Skeletal muscle tissue (tissue), 4 donors: ENCODE measurements around the gene CFTR. TPM values are rescaled to one million over a fixed set of nuclear protein-coding genes. Genes with fewer than 3 reads are reported as not detected.
"Not testable (repeated sequence)": the region's sequence is repeated elsewhere in the genome, so short reads cannot be mapped to it uniquely, and the experiment has no call there.

ENCODE experiments used
- H3K27ac ChIP-seq: one replicate; pipeline ENCODE4 v1.7.0; 2013; ENCODE audit warnings: mild to moderate bottlenecking, low read depth, low read length, inconsistent platforms
- H3K27me3 ChIP-seq, 3 donors: one replicate each; pipeline ENCODE4 v1.7.0; 2013; ENCODE audit warnings: low read length in 3 of 3; ENCODE audit not compliant: control insufficient read depth in 3 of 3, insufficient read depth in 3 of 3
- H3K36me3 ChIP-seq, 3 donors: one replicate each; pipeline ENCODE4 v1.7.0; 2013; ENCODE audit warnings: low read length in 3 of 3; ENCODE audit not compliant: control insufficient read depth in 3 of 3, insufficient read depth in 3 of 3
- H3K4me1 ChIP-seq, 3 donors: one replicate each; pipeline ENCODE4 v1.7.0; 2013; ENCODE audit warnings: low read length in 3 of 3, mild to moderate bottlenecking in 3 of 3; ENCODE audit not compliant: control insufficient read depth in 3 of 3, insufficient read depth in 3 of 3
- H3K4me3 ChIP-seq, 3 donors: one replicate each; pipeline ENCODE4 v1.7.0; 2013; ENCODE audit warnings: low read length in 3 of 3
- H3K9ac ChIP-seq, 3 donors: one replicate each; pipeline ENCODE4 v1.7.0; 2013; ENCODE audit warnings: low read length in 3 of 3, mild to moderate bottlenecking in 3 of 3, moderate library complexity in 2 of 3, low read depth in 1 of 3
- H3K9me3 ChIP-seq, 3 donors: one replicate each; pipeline ENCODE4 v1.7.0; 2013; ENCODE audit warnings: low read length in 3 of 3; ENCODE audit not compliant: control insufficient read depth in 3 of 3
- total RNA-seq: library from RNA; depleted of rRNA; stranded (reverse); fragments of >200 nt; gene quantifications from one replicate; pipeline ENCODE4 v1.2.3, GENCODE V29; 2014
- donor health status: Osteomylitis.

The CFTR gene
- total RNA-seq, 1 donor from 2014 or later: not detected

GRCh38 chr7:117690147-117690546 lies 210.3 kb downstream of the CFTR start:
- no peaks in the 10 kb centered on the region for H3K4me1 ChIP-seq
- H3K4me3 ChIP-seq: no peak overlapping the region

GRCh38 chr7:117692338-117692737 lies 212.5 kb downstream of the CFTR start:
- H3K9me3 ChIP-seq: peaks cover 0 to 3% (median 0%) of the 10 kb centered on the region in 3 donors
- no peak overlapping the region for H3K4me3 ChIP-seq
- H3K27me3 ChIP-seq: no peaks in the 10 kb centered on the region
- no peak overlapping the region for H3K9ac ChIP-seq
- H3K27ac ChIP-seq: no peak overlapping the region
- H3K36me3 ChIP-seq: no peaks in the 10 kb centered on the region
- H3K4me1 ChIP-seq: no peaks in the 10 kb centered on the region

More at GRCh38 chr7:117690147-117690546, 210.3 kb downstream of the CFTR start:
- H3K27me3 ChIP-seq: no peaks in the 10 kb centered on the region
- no peak overlapping the region for H3K9ac ChIP-seq
- H3K27ac ChIP-seq: no peak overlapping the region
- no peaks in the 10 kb centered on the region for H3K36me3 ChIP-seq
- H3K9me3 ChIP-seq: peaks cover 0 to 3% (median 0%) of the 10 kb centered on the region in 3 donors

GRCh38 chr7:117698018-117698417 lies 218.2 kb downstream of the CFTR start:
- H3K4me1 ChIP-seq: no peaks in the 10 kb centered on the region
- H3K36me3 ChIP-seq: no peaks in the 10 kb centered on the region
- H3K9me3 ChIP-seq: peaks cover 0 to 3% (median 0%) of the 10 kb centered on the region in 3 donors
- no peaks in the 10 kb centered on the region for H3K27me3 ChIP-seq
- H3K27ac ChIP-seq: no peak overlapping the region
- no peak overlapping the region for H3K9ac ChIP-seq
- H3K4me3 ChIP-seq: no peak overlapping the region

DNA sequence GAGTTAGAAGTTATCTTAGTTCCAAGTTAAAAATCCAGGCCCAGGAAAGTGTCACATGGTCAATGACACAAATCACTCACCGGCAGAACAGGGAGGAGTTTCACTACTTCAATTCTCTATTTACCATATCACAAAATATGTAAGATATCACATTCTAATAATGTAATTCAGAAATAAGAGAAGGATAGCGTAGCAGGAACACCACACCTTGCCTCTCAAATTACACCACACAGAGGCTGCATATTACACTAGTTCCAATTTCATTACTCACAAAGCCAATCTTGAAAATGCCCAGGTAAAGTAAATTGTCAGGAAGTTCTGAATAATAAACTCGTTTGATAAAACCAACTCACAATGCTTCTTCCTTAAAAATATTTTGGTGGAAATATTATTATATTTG lies 224.2 kb downstream of the CFTR start:
- no peaks in the 10 kb centered on the region for H3K27me3 ChIP-seq
- H3K36me3 ChIP-seq: no peaks in the 10 kb centered on the region

DNA sequence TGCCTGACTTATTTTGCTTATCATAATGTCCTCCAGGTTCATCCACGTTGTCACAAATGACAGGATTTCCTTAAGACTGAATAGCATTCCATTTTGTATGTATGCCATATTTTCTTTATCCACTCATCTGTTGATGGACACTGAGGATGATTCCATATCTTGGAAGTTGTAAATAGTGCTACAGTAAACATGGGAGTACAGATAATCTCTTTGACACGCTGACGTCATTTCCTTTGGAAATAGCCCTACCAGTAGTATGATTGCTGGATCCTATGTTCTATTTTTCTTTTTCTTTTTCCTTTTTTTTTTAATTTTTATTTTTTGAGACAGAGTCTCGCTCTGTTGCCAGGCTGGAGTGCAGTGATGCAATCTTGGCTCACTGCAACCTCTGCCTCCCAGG lies 225.8 kb downstream of the CFTR start:
- H3K27me3 ChIP-seq: no peaks in the 10 kb centered on the region
- H3K4me3 ChIP-seq: no peak overlapping the region
- no peaks in the 10 kb centered on the region for H3K4me1 ChIP-seq

More for the DNA sequence above, 224.2 kb downstream of the CFTR start:
- Histone ChIP-seq H3K4me1 (no peaks in the 10 kb centered on the region), H3K27ac (no peak overlapping the region), H3K4me3 (no peak overlapping the region), H3K9me3 (no peaks in the 10 kb centered on the region), H3K9ac (no peak overlapping the region)

GRCh38 chr7:117706210-117706609 lies 226.4 kb downstream of the CFTR start:
- H3K36me3 ChIP-seq: no peaks in the 10 kb centered on the region
- no peaks in the 10 kb centered on the region for H3K27me3 ChIP-seq
- no peak overlapping the region for H3K4me3 ChIP-seq
- no peaks in the 10 kb centered on the region for H3K9me3 ChIP-seq
- no peak overlapping the region for H3K27ac ChIP-seq
- no peak overlapping the region for H3K9ac ChIP-seq
- no peaks in the 10 kb centered on the region for H3K4me1 ChIP-seq

More for the DNA sequence above, 225.8 kb downstream of the CFTR start:
- Histone ChIP-seq H3K36me3 (no peaks in the 10 kb centered on the region), H3K9ac (no peak overlapping the region), H3K27ac (no peak overlapping the region), H3K9me3 (no peaks in the 10 kb centered on the region)

- H3K27me3 ChIP-seq: no peaks in the 10 kb centered on the region
- H3K9ac ChIP-seq: no peak overlapping the region
- H3K27ac ChIP-seq: no peak overlapping the region
- no peaks in the 10 kb centered on the region for H3K36me3 ChIP-seq
- no peaks in the 10 kb centered on the region for H3K9me3 ChIP-seq
- no peaks in the 10 kb centered on the region for H3K4me1 ChIP-seq
- no peak overlapping the region for H3K4me3 ChIP-seq
Observed at GRCh38 chr7:117707080-117707479, 227.3 kb downstream of the CFTR start.

DNA sequence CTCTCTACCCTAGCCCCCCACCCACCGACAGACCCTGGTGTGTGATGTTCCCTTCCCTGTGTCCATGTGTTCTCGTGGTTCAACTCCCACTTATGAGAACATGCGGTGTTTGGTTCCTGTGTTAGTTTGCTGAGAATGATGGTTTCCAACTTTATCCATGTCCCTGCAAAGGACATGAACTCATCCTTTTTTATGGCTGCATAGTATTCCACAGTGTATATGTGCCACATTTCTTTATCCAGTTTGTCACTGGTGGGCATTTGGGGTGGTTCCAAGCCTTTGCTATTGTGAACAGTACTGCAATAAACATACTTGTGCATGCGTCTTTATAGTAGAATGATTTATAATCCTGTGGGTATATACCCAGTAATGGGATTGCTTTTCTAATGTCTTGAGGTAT lies 228.3 kb downstream of the CFTR start:
- not testable (repeated sequence) for H3K4me3 ChIP-seq, H3K27ac ChIP-seq, H3K36me3 ChIP-seq, H3K9ac ChIP-seq, H3K9me3 ChIP-seq, H3K4me1 ChIP-seq, H3K27me3 ChIP-seq

DNA sequence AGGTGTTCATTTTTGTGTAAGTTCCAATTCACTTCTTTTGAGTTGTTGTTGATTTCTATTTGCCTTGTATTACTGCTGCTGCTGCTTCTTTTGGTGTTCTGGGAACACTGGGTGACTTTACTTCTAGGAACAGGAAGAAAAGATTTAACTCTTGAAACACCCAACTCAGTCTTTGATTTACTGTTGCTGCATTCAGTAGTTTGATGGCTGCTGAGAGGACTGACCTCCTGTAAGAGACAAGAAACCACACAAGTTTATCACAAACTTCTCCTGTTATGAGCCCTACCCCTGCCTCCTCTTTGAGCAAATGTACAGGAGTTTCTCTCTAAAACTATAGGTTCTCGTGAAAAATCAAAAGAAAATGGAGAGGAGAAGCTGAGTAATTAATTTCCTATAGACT lies 231.7 kb downstream of the CFTR start:
- Histone ChIP-seq H3K9me3 (no peaks in the 10 kb centered on the region), H3K27me3 (no peaks in the 10 kb centered on the region), H3K9ac (no peak overlapping the region), H3K36me3 (no peaks in the 10 kb centered on the region), H3K27ac (no peak overlapping the region), H3K4me3 (no peak overlapping the region), H3K4me1 (no peaks in the 10 kb centered on the region)

DNA sequence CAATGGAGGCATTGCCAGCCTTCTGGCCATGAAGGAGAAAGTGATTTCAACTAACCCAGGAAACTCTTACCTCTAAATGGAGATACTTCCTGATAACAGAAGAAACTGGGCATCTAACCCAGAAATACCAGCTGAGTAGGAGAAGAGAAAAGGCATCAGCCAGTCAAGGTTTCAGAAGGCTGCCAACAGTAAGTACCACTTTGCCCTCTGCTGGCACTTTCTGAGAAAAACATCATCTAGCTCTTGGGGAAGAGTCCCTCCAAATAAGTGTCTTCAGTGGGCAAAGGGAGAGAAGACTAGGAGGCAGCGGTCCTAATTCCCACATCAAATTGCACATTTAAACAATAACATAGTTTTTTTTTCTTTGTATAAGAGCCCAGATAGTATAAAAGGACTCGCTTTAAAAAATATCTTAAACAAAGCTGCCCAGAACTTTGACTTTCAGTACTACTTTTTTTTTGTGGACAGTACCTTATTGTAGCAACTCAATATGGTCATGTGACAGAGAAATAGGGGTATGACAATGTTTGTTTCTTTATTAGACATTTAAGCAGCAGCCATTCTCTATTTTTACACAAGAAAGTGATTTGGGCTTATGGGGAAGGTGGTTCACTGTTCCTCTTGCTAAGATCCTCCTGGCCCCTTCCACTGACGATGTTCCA lies 236.1 kb downstream of the CFTR start:
- no peak overlapping the region for H3K4me3 ChIP-seq
- H3K27ac ChIP-seq: no peak overlapping the region
- H3K4me1 ChIP-seq: no peaks in the 10 kb centered on the region
- no peaks in the 10 kb centered on the region for H3K9me3 ChIP-seq
- H3K36me3 ChIP-seq: no peaks in the 10 kb centered on the region
- no peaks in the 10 kb centered on the region for H3K27me3 ChIP-seq
- H3K9ac ChIP-seq: no peak overlapping the region
